ENCODE measurements around the gene DAND5.

- TF ChIP-seq, protein P1, sequence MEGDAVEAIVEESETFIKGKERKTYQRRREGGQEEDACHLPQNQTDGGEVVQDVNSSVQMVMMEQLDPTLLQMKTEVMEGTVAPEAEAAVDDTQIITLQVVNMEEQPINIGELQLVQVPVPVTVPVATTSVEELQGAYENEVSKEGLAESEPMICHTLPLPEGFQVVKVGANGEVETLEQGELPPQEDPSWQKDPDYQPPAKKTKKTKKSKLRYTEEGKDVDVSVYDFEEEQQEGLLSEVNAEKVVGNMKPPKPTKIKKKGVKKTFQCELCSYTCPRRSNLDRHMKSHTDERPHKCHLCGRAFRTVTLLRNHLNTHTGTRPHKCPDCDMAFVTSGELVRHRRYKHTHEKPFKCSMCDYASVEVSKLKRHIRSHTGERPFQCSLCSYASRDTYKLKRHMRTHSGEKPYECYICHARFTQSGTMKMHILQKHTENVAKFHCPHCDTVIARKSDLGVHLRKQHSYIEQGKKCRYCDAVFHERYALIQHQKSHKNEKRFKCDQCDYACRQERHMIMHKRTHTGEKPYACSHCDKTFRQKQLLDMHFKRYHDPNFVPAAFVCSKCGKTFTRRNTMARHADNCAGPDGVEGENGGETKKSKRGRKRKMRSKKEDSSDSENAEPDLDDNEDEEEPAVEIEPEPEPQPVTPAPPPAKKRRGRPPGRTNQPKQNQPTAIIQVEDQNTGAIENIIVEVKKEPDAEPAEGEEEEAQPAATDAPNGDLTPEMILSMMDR (IDR thresholded peaks at IDR 0.05; ENCODE audit: borderline replicate concordance, extremely low read depth, low read length, poor library complexity, severe bottlenecking) = no peak
- TF ChIP-seq EZH2 (IDR thresholded peaks at IDR 0.05; ENCODE audit: borderline replicate concordance, low read depth, low read length, severe bottlenecking) = no peak
These were observed 17.4 kb downstream of the DAND5 start for GRCh38 chr19:12986726-12987125.

Data from DND-41 (cell line).